Measurements from ENCODE around the gene BMS1. TPM values are rescaled to one million over a fixed set of nuclear protein-coding genes. Genes with fewer than 3 reads are reported as not detected.
"Not testable (repeated sequence)": the region's sequence is repeated elsewhere in the genome, so short reads cannot be mapped to it uniquely, and the experiment has no call there.

The BMS1 gene
- total RNA-seq, 4 donors from 2014 or later, result 12.4 to 25.2 (median 14.7) TPM

GRCh38 chr10:42850931-42851330, 68.3 kb downstream of the BMS1 start:
- ATAC-seq (ENCODE audit: low FRiP score) (no peak), DNase-seq (ENCODE audit: low spot score) (no peak)
- TF ChIP-seq CTCF (IDR thresholded peaks at IDR 0.05), result no peak

GRCh38 chr10:42859256-42859655, 76.7 kb downstream of the BMS1 start:
- TF ChIP-seq CTCF (IDR thresholded peaks at IDR 0.05), result no peak
- ATAC-seq (ENCODE audit: low FRiP score), result no peak
- no peak for DNase-seq (ENCODE audit: low spot score)

GRCh38 chr10:42860016-42860415, 77.4 kb downstream of the BMS1 start:
- not testable (repeated sequence) for ATAC-seq (ENCODE audit: low FRiP score); DNase-seq (ENCODE audit: low spot score)

- DNase-seq (ENCODE audit: low spot score); ATAC-seq (ENCODE audit: low FRiP score): not testable (repeated sequence)
Observed at GRCh38 chr10:42862801-42863200, 80.2 kb downstream of the BMS1 start.

GRCh38 chr10:42864575-42864974, 82.0 kb downstream of the BMS1 start:
- ATAC-seq (ENCODE audit: low FRiP score) (no peak), DNase-seq (ENCODE audit: low spot score) (no peak)
- TF ChIP-seq CTCF (IDR thresholded peaks at IDR 0.05), result no peak

GRCh38 chr10:42865716-42866114, 83.1 kb downstream of the BMS1 start:
- TF ChIP-seq CTCF (IDR thresholded peaks at IDR 0.05), result no peak
- DNase-seq (ENCODE audit: low spot score) (no peak), ATAC-seq (ENCODE audit: low FRiP score) (no peak)

- peak in 1 of 3 donors; percentile 8 for TF ChIP-seq CTCF (IDR thresholded peaks at IDR 0.05)
- ATAC-seq (ENCODE audit: low FRiP score) (peak; percentile 83), DNase-seq (ENCODE audit: low spot score) (no peak)
Observed at GRCh38 chr10:42866115-42866995, 83.8 kb downstream of the BMS1 start.

GRCh38 chr10:42867571-42867970, 85.0 kb downstream of the BMS1 start:
- no peak for DNase-seq (ENCODE audit: low spot score)
- ATAC-seq (ENCODE audit: low FRiP score), result no peak
- TF ChIP-seq CTCF (IDR thresholded peaks at IDR 0.05), result no peak

Measured in omental fat pad (tissue), 4 donors.